ENCODE results near the gene HDHD2. TPM values are rescaled to one million over a fixed set of nuclear protein-coding genes. Genes with fewer than 3 reads are reported as not detected.
A peak's percentile ranks its signal among the peaks of the same experiment; 100 is the strongest.

HDHD2 gene
- total and polyA plus RNA-seq, 2 of the 13 experiments (the other 11 are each of a cell fraction or from before 2014, with no cell fraction given), result 10.2 to 34.7 TPM

GRCh38 chr18:47150029-47150823 lies at the start of gene HDHD2 (continued):
- TF ChIP-seq USF2 (IDR thresholded peaks at IDR 0.05; ENCODE audit: low read depth, low read length) (no peak), USF2 (CRISPR knock-in tag; IDR thresholded peaks at IDR 0.05; ENCODE audit: borderline replicate concordance) (no peak), DNMT3B (CRISPR knock-in tag; conservative IDR thresholded peaks at IDR 0.05) (no peak), RXRA (CRISPR knock-in tag; IDR thresholded peaks at IDR 0.05) (peak; percentile 55; the same call in 1 of the 2 replicates), MTF2 (CRISPR knock-in tag; IDR thresholded peaks at IDR 0.05; ENCODE audit: borderline replicate concordance) (peak; percentile 53; the same call in 1 of the 2 replicates), EP300 (IDR thresholded peaks at IDR 0.05; ENCODE audit: low read depth in 2 of 2, low read length in 2 of 2) (no peak), EP300 (CRISPR knock-in tag; IDR thresholded peaks at IDR 0.05; ENCODE audit: borderline replicate concordance) (no peak), ZKSCAN1 (IDR thresholded peaks at IDR 0.05; ENCODE audit: low read length) (no peak), HNF1B (CRISPR knock-in tag; IDR thresholded peaks at IDR 0.05) (peak; percentile 73; the same call in 1 of the 2 replicates), ZNF224 (CRISPR knock-in tag; IDR thresholded peaks at IDR 0.05) (0 out of 2 replicates have a peak, but pooled peaks have one; percentile 58), E2F1 (CRISPR knock-in tag; IDR thresholded peaks at IDR 0.05) (peak; percentile 68), HINFP (CRISPR knock-in tag; IDR thresholded peaks at IDR 0.05; ENCODE audit: low read depth) (no peak), YY1 (IDR thresholded peaks at IDR 0.05; ENCODE audit: insufficient read depth, insufficient replicate concordance, low read depth, low read length) (peak; percentile 74), ZFP1 (CRISPR knock-in tag; IDR thresholded peaks at IDR 0.05) (0 out of 2 replicates have a peak, but pooled peaks have one; percentile 34), ZNF446 (CRISPR knock-in tag; IDR thresholded peaks at IDR 0.05) (peak; percentile 65; the same call in 1 of the 2 replicates), PTBP1 (IDR thresholded peaks at IDR 0.05; ENCODE audit: low read depth, low read length, poor library complexity, severe bottlenecking) (no peak)
